HepG2 (cell line): ENCODE measurements around the gene CEP68. TPM values are rescaled to one million over a fixed set of nuclear protein-coding genes. Genes with fewer than 3 reads are reported as not detected.

Source experiments
- AGO1 ChIP-seq: fragments of 200-400 bp; formaldehyde crosslinking; IDR thresholded peaks from 2 replicates; pipeline ENCODE4 v1.6.1; 2017; ENCODE audit warnings: mild to moderate bottlenecking, low read depth, low read length, moderate library complexity; ENCODE audit not compliant: poor library complexity, severe bottlenecking
- CBFB ChIP-seq: sonication (generic); formaldehyde crosslinking; IDR thresholded peaks from 2 replicates; pipeline ENCODE4 v1.4.0; 2020; ENCODE audit warnings: missing genetic modification reagents
- GABPB1 ChIP-seq: IDR thresholded peaks from 2 replicates; pipeline ENCODE4 v1.6.1; 2016; ENCODE audit warnings: mild to moderate bottlenecking, missing genetic modification reagents, moderate library complexity, missing compliant biosample characterization
- HOXA7 ChIP-seq: sonication (generic); formaldehyde crosslinking; IDR thresholded peaks from 2 replicates; pipeline ENCODE4 v1.8.1; 2022; ENCODE audit warnings: mild to moderate bottlenecking, missing genetic modification reagents, moderate library complexity
- KLF13 ChIP-seq: sonication (generic); formaldehyde crosslinking; IDR thresholded peaks from 2 replicates; pipeline ENCODE4 v1.4.0; 2020; ENCODE audit warnings: mild to moderate bottlenecking, missing genetic modification reagents
- NFRKB ChIP-seq: fragments of 450-650 bp; IDR thresholded peaks from 2 replicates; pipeline ENCODE4 v1.6.1; 2017
- NR2C2 ChIP-seq: sonication (generic); formaldehyde crosslinking; IDR thresholded peaks from 2 replicates; pipeline ENCODE4 v1.4.0; 2020; ENCODE audit warnings: missing genetic modification reagents, mild to moderate bottlenecking, moderate library complexity, borderline replicate concordance
- PBX2 ChIP-seq: IDR thresholded peaks from 2 replicates; pipeline ENCODE4 v1.6.1; 2016; ENCODE audit warnings: control low read depth
- REXO4 ChIP-seq: sonication (generic); formaldehyde crosslinking; IDR thresholded peaks from 2 replicates; pipeline ENCODE4 v1.8.0; 2022; ENCODE audit warnings: missing genetic modification reagents, mild to moderate bottlenecking, borderline replicate concordance
- SYNCRIP ChIP-seq: fragments of 200-400 bp; formaldehyde crosslinking; IDR thresholded peaks from 2 replicates; pipeline ENCODE4 v1.6.1; 2018; ENCODE audit warnings: mild to moderate bottlenecking, low read depth, low read length; ENCODE audit not compliant: insufficient read depth
- ZFYVE20 ChIP-seq: sonication (generic); formaldehyde crosslinking; IDR thresholded peaks from 2 replicates; pipeline ENCODE4 v1.8.0; 2023; ENCODE audit warnings: low read depth, mild to moderate bottlenecking, moderate library complexity, missing genetic modification reagents, borderline replicate concordance
- ZNF18 ChIP-seq: sonication (generic); formaldehyde crosslinking; IDR thresholded peaks from 2 replicates; pipeline ENCODE4 v1.8.0; 2022; ENCODE audit warnings: mild to moderate bottlenecking, missing genetic modification reagents; ENCODE audit not compliant: insufficient replicate concordance
- ZNF281 ChIP-seq: sonication (generic); formaldehyde crosslinking; IDR thresholded peaks from 2 replicates; pipeline ENCODE4 v1.4.0; 2020; ENCODE audit warnings: missing genetic modification reagents, borderline replicate concordance
- ZNF317 ChIP-seq: sonication (generic); formaldehyde crosslinking; IDR thresholded peaks from 2 replicates; pipeline ENCODE4 v1.5.0; 2020; ENCODE audit warnings: mild to moderate bottlenecking, missing genetic modification reagents
- ZNF496 ChIP-seq: sonication (generic); formaldehyde crosslinking; IDR thresholded peaks from 2 replicates; pipeline ENCODE4 v1.8.1; 2023; ENCODE audit warnings: mild to moderate bottlenecking, moderate library complexity, missing genetic modification reagents; ENCODE audit not compliant: insufficient replicate concordance
- ZNF546 ChIP-seq: sonication (generic); formaldehyde crosslinking; conservative IDR thresholded peaks from 2 replicates; pipeline ENCODE4 v1.8.1; 2023; ENCODE audit warnings: mild to moderate bottlenecking, missing genetic modification reagents
- polyA plus RNA-seq, 8 experiments: library from polyadenylated mRNA; depleted of rRNA in 3 of 8; stranded (reverse) in 7 of 8; unstranded in 1 of 8; fragments of >200 nt; fragmentation: Illumina TruSeq in 4 of 8; extraction: Trizol in 4 of 8; gene quantifications; 2 replicates each; pipeline versions ENCODE4 v1.2.1 to v1.2.3, GENCODE V29; 2011 to 2016; ENCODE audit warnings: low read depth in 4 of 8, missing spikeins in 1 of 8, mixed read lengths in 1 of 8; ENCODE audit not compliant: insufficient read depth in 1 of 8
- total RNA-seq, 5 experiments: library from RNA; depleted of rRNA; stranded (reverse); fragments of >200 nt; fragmentation: Illumina TruSeq; extraction: Trizol; gene quantifications; 2 replicates each; pipeline ENCODE4 v1.2.3, GENCODE V29; 2016; ENCODE audit warnings: low read depth in 1 of 5
- TF ChIP-seq, protein P1 (sequence below): IDR thresholded peaks from 2 replicates; pipeline ENCODE4 v1.6.1; 2016; ENCODE audit warnings: missing genetic modification reagents, missing compliant biosample characterization
- TF ChIP-seq, protein P2 (sequence below): sonication (generic); formaldehyde crosslinking; IDR thresholded peaks from 2 replicates; pipeline ENCODE4 v1.8.1; 2023; ENCODE audit warnings: missing genetic modification reagents, inconsistent platforms, borderline replicate concordance
- TF ChIP-seq, protein P3 (sequence below): sonication (generic); formaldehyde crosslinking; IDR thresholded peaks from 2 replicates; pipeline ENCODE4 v1.5.1; 2020; ENCODE audit warnings: missing genetic modification reagents, mild to moderate bottlenecking, borderline replicate concordance

CEP68 gene
- total and polyA plus RNA-seq, 2 of the 13 experiments (the other 11 are each of a cell fraction or from before 2014, with no cell fraction given), result 5.7 to 9.3 TPM

GRCh38 chr2:65056215-65057053, at the start of gene CEP68 (continued):
- TF ChIP-seq PBX2 (CRISPR knock-in tag) (no peak), NR2C2 (peak; percentile 32; the same call in 1 of the 2 replicates), CBFB (CRISPR knock-in tag) (peak; percentile 96), ZFYVE20 (0 out of 2 replicates have a peak, but pooled peaks have one; percentile 70), ZNF317 (CRISPR knock-in tag) (no peak), NFRKB (no peak), KLF13 (CRISPR knock-in tag) (no peak), AGO1 (peak; percentile 73), ZNF281 (CRISPR knock-in tag) (peak; percentile 69), ZNF496 (CRISPR knock-in tag) (no peak), SYNCRIP (no peak), HOXA7 (no peak; the same call in 1 of the 2 replicates), GABPB1 (CRISPR knock-in tag) (peak; percentile 79), ZNF546 (CRISPR knock-in tag) (peak; percentile 93), REXO4 (CRISPR knock-in tag) (no peak; the same call in 1 of the 2 replicates), ZNF18 (peak; percentile 60)
- TF ChIP-seq, protein P1, sequence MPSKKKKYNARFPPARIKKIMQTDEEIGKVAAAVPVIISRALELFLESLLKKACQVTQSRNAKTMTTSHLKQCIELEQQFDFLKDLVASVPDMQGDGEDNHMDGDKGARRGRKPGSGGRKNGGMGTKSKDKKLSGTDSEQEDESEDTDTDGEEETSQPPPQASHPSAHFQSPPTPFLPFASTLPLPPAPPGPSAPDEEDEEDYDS (CRISPR knock-in tag), result peak; percentile 98
- TF ChIP-seq, protein P2, sequence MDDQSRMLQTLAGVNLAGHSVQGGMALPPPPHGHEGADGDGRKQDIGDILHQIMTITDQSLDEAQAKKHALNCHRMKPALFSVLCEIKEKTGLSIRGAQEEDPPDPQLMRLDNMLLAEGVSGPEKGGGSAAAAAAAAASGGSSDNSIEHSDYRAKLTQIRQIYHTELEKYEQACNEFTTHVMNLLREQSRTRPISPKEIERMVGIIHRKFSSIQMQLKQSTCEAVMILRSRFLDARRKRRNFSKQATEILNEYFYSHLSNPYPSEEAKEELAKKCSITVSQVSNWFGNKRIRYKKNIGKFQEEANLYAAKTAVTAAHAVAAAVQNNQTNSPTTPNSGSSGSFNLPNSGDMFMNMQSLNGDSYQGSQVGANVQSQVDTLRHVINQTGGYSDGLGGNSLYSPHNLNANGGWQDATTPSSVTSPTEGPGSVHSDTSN (CRISPR knock-in tag), result no peak
- TF ChIP-seq, protein P3, sequence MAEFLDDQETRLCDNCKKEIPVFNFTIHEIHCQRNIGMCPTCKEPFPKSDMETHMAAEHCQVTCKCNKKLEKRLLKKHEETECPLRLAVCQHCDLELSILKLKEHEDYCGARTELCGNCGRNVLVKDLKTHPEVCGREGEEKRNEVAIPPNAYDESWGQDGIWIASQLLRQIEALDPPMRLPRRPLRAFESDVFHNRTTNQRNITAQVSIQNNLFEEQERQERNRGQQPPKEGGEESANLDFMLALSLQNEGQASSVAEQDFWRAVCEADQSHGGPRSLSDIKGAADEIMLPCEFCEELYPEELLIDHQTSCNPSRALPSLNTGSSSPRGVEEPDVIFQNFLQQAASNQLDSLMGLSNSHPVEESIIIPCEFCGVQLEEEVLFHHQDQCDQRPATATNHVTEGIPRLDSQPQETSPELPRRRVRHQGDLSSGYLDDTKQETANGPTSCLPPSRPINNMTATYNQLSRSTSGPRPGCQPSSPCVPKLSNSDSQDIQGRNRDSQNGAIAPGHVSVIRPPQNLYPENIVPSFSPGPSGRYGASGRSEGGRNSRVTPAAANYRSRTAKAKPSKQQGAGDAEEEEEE (CRISPR knock-in tag), result no peak; the same call in 1 of the 2 replicates
